Subcutaneous adipose tissue (tissue), 4 donors: Measurements from ENCODE around the gene NINJ2. TPM values are rescaled to one million over a fixed set of nuclear protein-coding genes. Genes with fewer than 3 reads are reported as not detected.

Source experiments
- CTCF ChIP-seq: fragments of 450-650 bp; IDR thresholded peaks from one replicate; pipeline ENCODE4 v1.5.1; 2016; ENCODE audit warnings: low read depth, mild to moderate bottlenecking, control low read depth, antibody characterized with exemption, moderate library complexity
- total RNA-seq, 4 donors: library from RNA; depleted of rRNA; stranded (reverse); fragments of >200 nt; gene quantifications; one replicate each; pipeline ENCODE4 v1.1.0, GENCODE V29; 2016

The NINJ2 gene
- total RNA-seq, 4 donors from 2014 or later, result 9.4 to 54.3 (median 19.0) TPM

GRCh38 chr12:593396-594270 is 69.6 kb downstream of the NINJ2 start:
- no peak for TF ChIP-seq CTCF

GRCh38 chr12:592024-592505 is 71.2 kb downstream of the NINJ2 start:
- no peak for TF ChIP-seq CTCF

- TF ChIP-seq CTCF, result no peak
Measured at GRCh38 chr12:591167-592023, 71.8 kb downstream of the NINJ2 start.

DNA sequence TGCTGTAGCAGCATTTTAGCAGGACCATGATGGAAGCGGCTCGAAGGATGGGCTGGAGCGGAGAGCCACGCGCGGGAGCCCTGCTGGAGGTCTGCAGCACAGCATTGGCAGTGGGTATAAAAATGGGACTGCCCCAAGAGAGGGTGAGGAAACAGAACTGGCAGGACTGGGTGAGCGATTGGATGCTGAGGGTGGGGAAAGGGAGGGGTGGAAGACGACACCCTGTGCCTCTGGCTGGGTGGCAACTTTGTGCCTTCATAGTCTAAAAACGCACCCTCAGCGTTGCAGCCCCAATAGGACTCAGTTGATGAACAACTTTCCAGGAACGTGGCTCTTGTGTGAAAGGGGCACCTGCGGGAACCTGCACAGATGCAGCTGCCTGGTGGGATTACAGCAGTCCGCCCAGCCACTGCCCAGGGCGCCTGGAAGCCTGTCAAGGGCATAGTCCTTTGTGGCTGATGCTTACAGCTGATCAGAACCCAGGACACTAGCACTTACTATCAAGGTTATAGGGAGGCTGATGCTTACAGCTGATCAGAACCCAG is 73.0 kb downstream of the NINJ2 start:
- TF ChIP-seq CTCF, result no peak

- TF ChIP-seq CTCF, result no peak
Measured at GRCh38 chr12:588646-589045, 74.6 kb downstream of the NINJ2 start.

- no peak for TF ChIP-seq CTCF
Measured at GRCh38 chr12:588024-588322, 75.3 kb downstream of the NINJ2 start.
